GM18868 (cell line): ENCODE results near the gene HESX1.

ENCODE experiments used
- ATAC-seq: cut with Tn5 transposase; IDR thresholded peaks from one replicate; pipeline ENCODE4 v1.9.1; 2021; ENCODE audit warnings: mild to moderate bottlenecking, moderate library complexity; ENCODE audit not compliant: unreplicated experiment

The HESX1 gene

GRCh38 chr3:57199895-57200297 lies at the start of gene HESX1:
Gene HESX1 (minus strand): TSS chr3:57199978. CDS start chr3:57199918, 60 bp downstream.
- no peak for ATAC-seq

GRCh38 chr3:57244946-57245345 lies 45.2 kb upstream of the HESX1 start:
- no peak for ATAC-seq

GRCh38 chr3:57234613-57235575 lies 35.1 kb upstream of the HESX1 start:
- peak; percentile 83 for ATAC-seq

GRCh38 chr3:57233799-57234198 lies 34.0 kb upstream of the HESX1 start:
- ATAC-seq, result no peak

- no peak for ATAC-seq
These were observed 30.2 kb upstream of the HESX1 start for GRCh38 chr3:57230006-57230405.

GRCh38 chr3:57227930-57228751 lies 28.4 kb upstream of the HESX1 start:
- ATAC-seq, result peak; percentile 27

- peak; percentile 89 for ATAC-seq
These were observed 27.6 kb upstream of the HESX1 start, which contains the start of gene APPL1 for GRCh38 chr3:57227204-57227929. Gene APPL1 (plus strand): TSS chr3:57227729. CDS start chr3:57227884, 155 bp downstream.

GRCh38 chr3:57226176-57226575 lies 26.4 kb upstream of the HESX1 start:
- ATAC-seq, result no peak

GRCh38 chr3:57224856-57225255 lies 25.1 kb upstream of the HESX1 start:
- ATAC-seq, result no peak

GRCh38 chr3:57221883-57222282 lies 22.1 kb upstream of the HESX1 start:
- no peak for ATAC-seq

GRCh38 chr3:57206423-57206822 lies 6.6 kb upstream of the HESX1 start:
- ATAC-seq, result no peak

GRCh38 chr3:57194641-57195040 lies 5.1 kb downstream of the HESX1 start:
- ATAC-seq, result no peak

- ATAC-seq, result no peak
These were observed 7.8 kb downstream of the HESX1 start for GRCh38 chr3:57192028-57192427.

GRCh38 chr3:57184526-57184925 lies 15.3 kb downstream of the HESX1 start:
- no peak for ATAC-seq

- peak; percentile 51 for ATAC-seq
These were observed 20.0 kb downstream of the HESX1 start for GRCh38 chr3:57179580-57180410.

GRCh38 chr3:57176045-57176444 lies 23.7 kb downstream of the HESX1 start:
- ATAC-seq, result no peak

GRCh38 chr3:57173687-57174086 lies 26.1 kb downstream of the HESX1 start:
- no peak for ATAC-seq

GRCh38 chr3:57170946-57171345 lies 28.8 kb downstream of the HESX1 start:
- no peak for ATAC-seq

GRCh38 chr3:57169872-57170623 lies 29.7 kb downstream of the HESX1 start:
- peak; percentile 77 for ATAC-seq
